ENCODE data around the gene IFI6. TPM values are rescaled to one million over a fixed set of nuclear protein-coding genes. Genes with fewer than 3 reads are reported as not detected.
"Not testable (repeated sequence)": the region's sequence is repeated elsewhere in the genome, so short reads cannot be mapped to it uniquely, and the experiment has no call there.

The IFI6 gene
- total RNA-seq, 1 experiment from 2014 or later, result 44.5 TPM

- no peaks in the 10 kb centered on the region for H3K36me3 ChIP-seq (ENCODE audit: control insufficient read depth, insufficient read depth, low read length)
- Mint-ChIP-seq H3K4me3 (ENCODE audit: unreplicated experiment) (no peak overlapping the region), H3K36me3 (ENCODE audit: insufficient read depth, unreplicated experiment) (no peaks in the 10 kb centered on the region), H3K27ac (ENCODE audit: unreplicated experiment) (no peak overlapping the region), H3K4me1 (ENCODE audit: low read depth, unreplicated experiment) (no peaks in the 10 kb centered on the region), H3K27me3 (ENCODE audit: insufficient read depth, unreplicated experiment) (no peaks in the 10 kb centered on the region), H3K9me3 (ENCODE audit: unreplicated experiment) (no peaks in the 10 kb centered on the region)
- no peaks in the 10 kb centered on the region for H3K9me3 ChIP-seq
- intact Hi-C loops (cut with micrococcal nuclease; ENCODE audit: unreplicated experiment), result loop anchor here (1.0 kb wide), 1 partner anchor 20 kb away; no protein-coding TSS in a partner anchor
- CTCF ChIA-PET, result no interaction called here
- POLR2A ChIA-PET, result no interaction called here
- no peaks in the 10 kb centered on the region for H3K4me1 ChIP-seq
- no peak for DNase-seq
- no TSS peak for BruUV-seq (replicated peaks)
- H3K4me3 ChIP-seq (ENCODE audit: low read depth, low read length), result no peak overlapping the region
- TF ChIP-seq CTCF (IDR thresholded peaks at IDR 0.05; ENCODE audit: insufficient read depth in 1 of 2, low read depth in 1 of 2, low read length in 1 of 2, severe bottlenecking in 1 of 2, unreplicated experiment in 1 of 2), result no peak
- no peaks in the 10 kb centered on the region for H3K27me3 ChIP-seq (replicated peaks; ENCODE audit: control insufficient read depth, insufficient read depth, low read length)
Measured at GRCh38 chr1:27644369-27645070, 27.5 kb downstream of the IFI6 start.

- Histone ChIP-seq H3K4me1 (no peaks in the 10 kb centered on the region), H3K27me3 (replicated peaks; ENCODE audit: control insufficient read depth, insufficient read depth, low read length) (no peaks in the 10 kb centered on the region), H3K4me3 (ENCODE audit: low read depth, low read length) (no peak overlapping the region), H3K9me3 (no peaks in the 10 kb centered on the region), H3K36me3 (ENCODE audit: control insufficient read depth, insufficient read depth, low read length) (no peaks in the 10 kb centered on the region)
- Mint-ChIP-seq H3K4me1 (ENCODE audit: low read depth, unreplicated experiment) (no peaks in the 10 kb centered on the region), H3K36me3 (ENCODE audit: insufficient read depth, unreplicated experiment) (no peaks in the 10 kb centered on the region), H3K27me3 (ENCODE audit: insufficient read depth, unreplicated experiment) (no peaks in the 10 kb centered on the region), H3K27ac (ENCODE audit: unreplicated experiment) (no peak overlapping the region), H3K9me3 (ENCODE audit: unreplicated experiment) (no peaks in the 10 kb centered on the region), H3K4me3 (ENCODE audit: unreplicated experiment) (no peak overlapping the region)
- peak; percentile 63 to 75 for TF ChIP-seq CTCF (IDR thresholded peaks at IDR 0.05; ENCODE audit: insufficient read depth in 1 of 2, low read depth in 1 of 2, low read length in 1 of 2, severe bottlenecking in 1 of 2, unreplicated experiment in 1 of 2)
- no TSS peak for BruUV-seq (replicated peaks)
- CTCF ChIA-PET, result interaction anchor here (1.0 kb wide), 2 partner anchors 19 to 82 kb away, joined by 3 to 8 read pairs; no protein-coding TSS in a partner anchor
- intact Hi-C loops (cut with micrococcal nuclease; ENCODE audit: unreplicated experiment), result loop anchor here (1.0 kb wide), 1 partner anchor 21 kb away; no protein-coding TSS in a partner anchor
- peak in 1 of 2 experiments; percentile 55 for DNase-seq
- POLR2A ChIA-PET, result no interaction called here
Measured at GRCh38 chr1:27643600-27644368, 28.2 kb downstream of the IFI6 start.

- intact Hi-C loops (cut with micrococcal nuclease; ENCODE audit: unreplicated experiment); H3K27ac Mint-ChIP-seq (ENCODE audit: unreplicated experiment); H3K36me3 ChIP-seq (ENCODE audit: control insufficient read depth, insufficient read depth, low read length); H3K4me1 ChIP-seq; H3K36me3 Mint-ChIP-seq (ENCODE audit: insufficient read depth, unreplicated experiment); H3K9me3 ChIP-seq; BruUV-seq (replicated peaks); H3K27me3 Mint-ChIP-seq (ENCODE audit: insufficient read depth, unreplicated experiment); H3K4me3 Mint-ChIP-seq (ENCODE audit: unreplicated experiment); DNase-seq; H3K27me3 ChIP-seq (replicated peaks; ENCODE audit: control insufficient read depth, insufficient read depth, low read length); POLR2A ChIA-PET; CTCF ChIA-PET; H3K4me3 ChIP-seq (ENCODE audit: low read depth, low read length); H3K4me1 Mint-ChIP-seq (ENCODE audit: low read depth, unreplicated experiment); H3K9me3 Mint-ChIP-seq (ENCODE audit: unreplicated experiment): not testable (repeated sequence)
Measured at GRCh38 chr1:27640514-27640913, 31.5 kb downstream of the IFI6 start.
